Cardiac septum (tissue), 1 donor: ENCODE measurements around the gene CCDC97. TPM values are rescaled to one million over a fixed set of nuclear protein-coding genes. Genes with fewer than 3 reads are reported as not detected.
A peak's percentile ranks its signal among the peaks of the same experiment; 100 is the strongest.
"Not testable (repeated sequence)": the region's sequence is repeated elsewhere in the genome, so short reads cannot be mapped to it uniquely, and the experiment has no call there.

Source experiments
- DNase-seq: peaks from one replicate; pipeline ENCODE4 v3.0.0-alpha.2; 2020; ENCODE audit warnings: low spot score
- intact Hi-C: fragments of 100-400 bp; cut with DNase I; formaldehyde crosslinking; loops from one replicate; pipeline ENCODE4 v1.14.0; 2022
- total RNA-seq: library from RNA; stranded (reverse); fragmentation: NEBNext Ultra II Directional; extraction: Animal tissue kit (Norgen Biotek cat#: 25700); gene quantifications from one replicate; pipeline ENCODE4 v1.2.1, GENCODE V29; 2021
- donor health status: DM: no; HTN: no; CAD: no.

The CCDC97 gene
- total RNA-seq, 1 donor from 2014 or later = 17.0 TPM

DNA sequence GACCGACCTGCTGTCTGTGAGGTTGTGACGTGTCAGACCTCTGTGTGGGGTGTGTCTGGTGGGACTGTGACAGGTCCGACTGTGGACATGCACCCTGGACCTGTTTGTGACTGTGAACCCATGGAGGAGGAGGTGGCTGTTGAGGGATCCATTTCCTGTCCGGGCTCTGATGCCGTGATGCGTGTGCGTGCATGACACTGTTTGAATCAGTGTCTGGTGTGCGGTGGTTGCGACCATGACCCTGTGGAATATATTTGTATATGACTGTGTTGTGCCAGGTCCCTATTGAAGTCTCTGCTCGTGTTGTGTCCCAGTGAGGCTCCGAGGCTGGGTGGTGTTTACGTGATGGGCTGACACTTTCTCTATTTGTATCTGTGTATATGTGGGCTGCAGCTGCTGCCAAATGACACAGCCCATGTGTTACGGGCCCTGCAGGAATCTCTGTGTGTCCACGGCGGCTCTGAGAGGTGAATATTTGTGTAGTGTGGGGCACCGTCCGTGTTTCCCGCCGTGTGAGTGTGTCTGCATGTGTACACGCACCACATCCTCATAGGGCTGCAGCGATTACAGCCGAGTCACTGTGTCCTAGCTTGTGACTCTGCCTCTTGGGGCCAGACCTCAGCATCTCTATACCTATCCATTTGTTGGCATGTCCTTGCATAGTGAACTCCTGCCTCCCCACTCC is 18.3 kb downstream of the CCDC97 start:
- no peak for DNase-seq
- intact Hi-C loops = loop anchor here (5.0 kb wide), 1 partner anchor 99 kb away; the partner anchor contains the start of gene B3GNT8

DNA sequence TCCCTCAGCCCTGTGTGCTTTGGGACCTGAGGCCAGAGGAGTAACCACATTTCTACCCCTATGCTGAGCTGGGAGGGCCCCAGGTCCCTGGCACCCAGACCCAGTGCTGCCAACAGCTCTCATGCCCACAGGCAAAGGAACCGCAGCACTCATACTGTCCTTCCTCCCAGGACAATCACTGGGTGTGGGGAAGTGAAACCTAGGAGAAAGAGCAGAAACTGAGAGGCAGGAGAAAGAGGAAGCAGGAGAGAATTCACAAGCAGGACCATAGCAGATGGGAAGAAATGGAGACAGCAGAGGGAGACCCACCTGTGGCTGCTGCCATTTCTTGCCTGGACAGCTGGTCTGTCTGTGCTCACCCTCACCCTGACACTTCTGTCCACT is 18.9 kb downstream of the CCDC97 start:
- DNase-seq = no peak
- intact Hi-C loops = loop anchor here (5.0 kb wide), 1 partner anchor 98 kb away; the partner anchor contains the start of gene B3GNT8

DNA sequence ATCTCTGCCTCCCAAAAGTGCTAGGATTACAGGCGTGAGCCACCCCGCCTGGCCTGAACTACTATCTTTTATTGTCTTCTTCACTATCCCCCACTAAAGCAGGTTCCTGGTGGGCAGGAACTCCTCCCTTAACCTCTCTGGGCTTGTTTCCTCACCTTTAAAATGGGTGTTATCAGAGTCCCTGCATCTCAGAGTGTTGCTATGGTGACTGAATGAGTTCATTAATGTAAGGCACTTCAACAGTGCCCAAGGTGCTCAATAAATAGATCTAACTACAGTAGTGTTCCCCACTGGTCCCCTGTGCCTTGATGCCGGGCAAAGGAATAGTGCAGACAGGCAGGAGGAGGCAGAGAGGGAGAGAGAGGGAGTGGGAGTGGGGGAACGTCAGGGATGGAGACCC is 20.5 kb downstream of the CCDC97 start:
- no peak for DNase-seq
- intact Hi-C loops = no loop called here

DNA sequence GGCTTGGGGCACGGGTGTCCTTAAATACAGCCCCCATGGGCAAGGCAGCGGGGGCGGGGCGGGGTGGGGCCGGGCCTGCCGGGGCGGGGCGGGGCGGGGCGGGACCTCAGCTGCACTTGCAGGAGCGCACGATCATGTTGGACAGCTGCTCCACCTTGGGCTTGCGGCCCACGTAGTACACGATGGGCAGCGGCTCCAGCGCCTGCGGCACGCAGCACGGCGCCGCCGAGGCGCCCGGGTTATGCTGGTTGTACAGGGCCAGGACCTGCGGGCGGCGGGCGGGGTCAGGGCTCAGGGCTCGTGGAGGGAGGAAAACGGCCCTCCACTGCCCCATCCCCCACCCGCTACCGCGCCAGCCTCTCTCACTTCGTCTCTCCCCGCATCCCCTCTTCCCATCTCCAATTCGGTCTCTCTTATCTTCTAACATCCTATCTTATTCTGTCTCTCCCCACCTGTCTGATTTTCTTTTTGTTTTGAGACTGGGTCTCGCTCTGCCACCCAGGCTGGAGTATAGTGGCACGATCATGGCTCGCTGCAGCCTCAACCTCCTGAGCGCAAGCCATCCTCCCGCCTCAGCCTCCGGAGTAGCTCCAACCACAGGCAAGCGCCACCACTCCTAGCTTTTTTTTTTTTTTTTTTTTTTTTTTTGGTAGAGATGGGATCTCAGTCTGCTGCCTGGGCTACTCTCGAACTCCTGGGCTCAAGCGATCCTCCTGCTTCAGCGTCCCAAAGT is 21.1 kb downstream of the CCDC97 start:
- intact Hi-C loops = no loop called here
- DNase-seq = no peak

DNA sequence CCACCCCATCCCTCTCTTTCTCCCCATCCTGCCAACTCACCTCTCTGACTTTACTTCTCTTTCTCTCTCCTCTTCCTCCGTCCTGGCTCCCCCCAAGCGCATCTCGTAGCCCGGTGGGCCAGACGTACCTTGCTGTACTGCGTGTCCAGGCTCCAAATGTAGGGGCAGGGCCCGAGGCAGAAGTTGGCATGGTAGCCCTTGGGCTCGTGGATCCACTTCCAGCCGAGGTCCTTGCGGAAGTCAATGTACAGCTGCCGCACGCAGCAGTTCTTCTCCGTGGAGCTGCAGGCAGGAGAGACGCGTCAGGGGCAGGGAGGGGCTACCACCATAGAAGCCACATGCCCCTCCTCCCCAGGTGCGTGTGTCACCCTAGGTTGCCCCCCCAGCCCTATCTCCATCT is 22.0 kb downstream of the CCDC97 start:
- intact Hi-C loops = no loop called here
- DNase-seq = no peak

DNA sequence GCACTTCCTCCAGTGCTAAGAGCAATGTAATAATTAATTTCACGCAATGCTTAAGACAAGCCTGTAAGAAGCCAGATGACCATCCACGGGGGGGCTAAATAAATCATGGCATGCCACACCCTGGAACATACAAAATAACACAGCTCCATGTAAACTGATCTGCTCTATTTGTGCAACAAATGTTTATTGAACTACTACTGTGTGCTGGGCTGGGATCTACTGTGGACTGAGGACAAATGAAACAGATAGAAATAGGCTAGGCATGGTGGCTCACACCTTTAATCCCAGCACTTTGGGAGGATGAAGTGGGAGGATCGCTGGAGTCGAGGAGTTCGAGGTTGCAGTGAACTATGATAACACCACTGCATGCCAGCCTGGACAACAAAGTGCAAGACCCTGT is 22.5 kb downstream of the CCDC97 start:
- intact Hi-C loops = no loop called here
- DNase-seq = no peak

DNA sequence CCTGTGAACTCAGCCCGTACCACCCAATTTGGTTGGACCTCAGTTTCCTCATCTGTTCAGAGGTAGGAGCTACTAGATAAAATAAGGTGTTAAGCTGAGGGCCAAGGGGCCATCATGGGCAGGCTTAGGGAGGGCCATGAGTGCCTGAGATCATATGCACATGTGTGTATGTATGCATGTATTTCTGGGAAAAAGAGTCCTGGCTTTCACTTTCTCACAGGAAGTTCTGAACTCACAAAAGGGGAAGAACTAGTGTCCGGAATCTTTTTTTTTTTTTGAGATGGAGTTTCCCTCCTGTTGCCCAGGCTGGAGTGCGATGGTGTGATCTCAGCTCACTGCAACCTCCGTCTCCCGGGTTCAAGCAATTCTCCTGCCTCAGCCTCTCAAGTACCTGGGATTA is 24.8 kb downstream of the CCDC97 start:
- intact Hi-C loops = no loop called here

DNA sequence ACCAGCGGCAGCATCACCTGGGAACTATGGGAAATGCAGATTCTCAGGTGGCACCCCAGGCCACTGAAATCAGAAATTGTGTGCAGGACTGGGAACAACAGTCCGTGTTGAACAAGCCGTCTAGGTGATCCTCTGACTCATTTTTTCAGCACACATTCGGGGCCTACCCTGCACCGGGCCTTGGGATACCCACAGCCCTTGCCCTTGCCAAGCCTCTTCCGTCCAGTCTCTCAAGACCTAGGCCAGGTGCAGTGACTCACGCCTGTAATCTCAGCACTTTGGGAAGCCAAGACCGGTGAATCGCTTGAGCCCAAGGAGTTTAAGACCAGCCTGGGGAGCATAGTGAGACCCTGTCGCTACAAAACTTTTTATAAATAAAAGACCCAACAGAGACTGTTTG is 25.5 kb downstream of the CCDC97 start:
- intact Hi-C loops = no loop called here
- no peak for DNase-seq

More for the DNA sequence above, 24.8 kb downstream of the CCDC97 start:
- no peak for DNase-seq

DNA sequence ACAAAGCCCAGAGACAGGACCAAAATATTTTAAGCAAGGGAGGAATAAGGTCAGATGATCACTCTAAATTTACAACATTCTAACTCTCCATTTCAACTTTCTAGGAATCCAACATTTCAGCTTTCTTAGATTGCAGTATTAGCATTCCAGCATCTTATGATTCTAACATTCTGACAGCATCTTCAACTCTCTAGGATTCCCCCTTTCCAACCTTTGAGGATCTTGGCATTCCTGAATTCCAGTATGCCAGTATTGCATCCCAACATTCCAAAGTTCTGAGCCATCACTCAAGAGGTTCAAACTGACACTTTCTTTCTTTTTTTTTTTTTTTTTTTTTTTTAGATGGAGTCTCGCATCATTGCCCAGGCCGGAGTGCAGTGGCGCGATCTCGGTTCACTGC is 30.0 kb downstream of the CCDC97 start:
- DNase-seq = no peak
- intact Hi-C loops = no loop called here

DNA sequence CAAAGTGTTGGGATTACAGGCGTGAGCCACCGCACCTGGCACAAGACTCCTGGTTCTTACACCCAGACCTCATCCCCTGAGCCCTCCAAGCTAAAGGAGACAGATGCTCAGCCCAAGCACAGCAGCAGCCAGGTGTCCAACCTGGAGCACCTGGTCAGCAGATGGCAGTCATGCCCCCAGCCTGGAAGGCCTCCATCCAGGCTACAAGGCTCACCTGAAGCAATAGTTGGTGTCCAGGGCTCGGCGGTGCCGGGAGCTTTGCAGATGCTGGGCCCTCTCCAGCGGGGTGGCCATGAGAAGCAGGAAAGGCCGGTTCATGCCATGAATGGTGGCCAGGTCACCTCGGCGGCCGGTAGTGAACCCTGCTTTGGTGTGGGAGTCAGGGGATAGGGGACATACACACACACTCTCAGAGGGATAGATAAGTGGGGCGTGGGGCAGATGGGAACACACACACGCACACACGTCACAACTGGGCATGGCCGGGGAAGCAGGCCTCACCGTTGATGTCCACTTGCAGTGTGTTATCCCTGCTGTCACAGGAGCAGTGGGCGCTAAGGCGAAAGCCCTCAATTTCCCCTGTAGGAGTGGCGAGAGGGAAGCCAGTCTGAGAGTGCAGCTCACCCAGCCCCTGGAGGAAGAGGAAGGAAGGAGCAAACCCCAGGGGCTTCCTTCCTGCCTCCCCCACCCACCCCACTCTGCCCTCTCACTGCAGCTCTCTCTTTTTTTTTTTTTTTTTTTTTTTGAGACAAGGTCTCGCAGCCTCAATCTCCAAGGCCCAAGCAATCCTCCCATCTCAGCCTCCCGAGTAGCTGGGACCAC is 31.9 kb downstream of the CCDC97 start:
- DNase-seq = no peak
- intact Hi-C loops = no loop called here

DNA sequence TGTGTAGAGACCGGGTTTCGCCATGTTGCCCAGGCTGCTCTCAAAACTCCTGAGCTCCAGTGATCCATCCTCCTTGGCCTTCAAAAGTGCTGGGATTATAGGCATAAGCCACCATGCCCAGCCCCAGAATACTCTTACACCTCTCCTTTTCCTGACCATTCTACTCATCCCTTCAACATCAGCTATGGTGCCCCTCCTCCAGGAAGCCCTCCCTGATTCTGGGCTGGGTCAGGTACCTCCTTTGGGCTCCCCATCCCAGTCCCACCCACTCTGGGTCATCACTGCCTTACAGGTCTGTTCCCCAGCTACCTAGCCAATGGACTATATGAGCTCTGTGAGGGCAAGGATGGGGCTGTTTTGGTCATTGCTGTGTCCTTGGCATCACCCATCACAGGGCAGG is 34.2 kb downstream of the CCDC97 start:
- intact Hi-C loops = no loop called here
- no peak for DNase-seq

DNA sequence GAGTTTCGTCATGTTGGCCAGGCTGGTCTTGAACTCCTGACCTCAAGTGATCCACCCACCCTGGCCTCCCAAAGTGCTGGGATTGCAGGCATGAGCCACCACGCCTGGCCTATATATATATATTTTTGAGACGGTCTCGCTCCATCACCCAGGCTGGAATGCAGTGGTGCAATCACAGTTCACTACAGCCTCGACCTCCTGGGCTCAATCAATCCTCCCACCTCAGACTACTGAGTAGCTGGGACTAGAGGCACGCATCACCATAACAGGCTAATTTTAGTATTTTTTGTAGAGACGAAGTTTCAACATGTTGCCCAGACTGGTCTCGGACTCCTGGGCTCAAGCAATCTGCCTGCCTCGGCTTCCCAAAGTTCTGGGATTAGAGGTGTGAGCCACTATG is 36.9 kb downstream of the CCDC97 start:
- intact Hi-C loops, DNase-seq: not testable (repeated sequence)

DNA sequence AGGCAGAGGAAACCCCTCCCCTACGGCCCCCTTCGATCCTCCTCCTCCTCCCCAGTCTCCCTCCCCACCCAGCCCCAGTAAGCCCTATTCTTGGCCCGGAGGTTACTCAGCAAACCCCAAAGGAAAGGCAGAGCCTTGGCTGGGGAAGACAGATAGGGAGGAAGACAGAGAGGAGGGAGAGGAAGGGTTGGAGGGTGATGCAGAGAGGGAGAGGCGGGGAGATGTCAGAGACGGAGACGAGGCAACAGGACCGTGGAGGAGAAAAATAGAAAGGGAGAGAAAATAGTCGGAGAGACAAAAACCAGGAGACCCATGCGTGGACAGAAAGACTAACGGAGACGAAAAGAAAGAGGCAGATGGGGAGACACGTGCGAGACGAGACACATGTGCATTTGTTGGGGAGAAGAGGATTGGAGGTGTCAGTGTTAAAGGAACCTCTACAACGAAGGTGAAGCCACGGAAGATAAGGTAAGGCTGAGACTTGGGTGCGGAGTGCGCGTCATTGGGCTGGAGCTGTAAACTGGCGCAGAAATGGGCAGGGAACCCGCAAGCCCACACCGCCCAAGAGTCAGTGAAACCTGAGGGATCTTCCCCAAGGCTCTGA is 40.9 kb downstream of the CCDC97 start:
- DNase-seq = no peak
- intact Hi-C loops = loop anchor here (5.0 kb wide), 1 partner anchor 39 kb away; the partner anchor contains the start of gene CCDC97

DNA sequence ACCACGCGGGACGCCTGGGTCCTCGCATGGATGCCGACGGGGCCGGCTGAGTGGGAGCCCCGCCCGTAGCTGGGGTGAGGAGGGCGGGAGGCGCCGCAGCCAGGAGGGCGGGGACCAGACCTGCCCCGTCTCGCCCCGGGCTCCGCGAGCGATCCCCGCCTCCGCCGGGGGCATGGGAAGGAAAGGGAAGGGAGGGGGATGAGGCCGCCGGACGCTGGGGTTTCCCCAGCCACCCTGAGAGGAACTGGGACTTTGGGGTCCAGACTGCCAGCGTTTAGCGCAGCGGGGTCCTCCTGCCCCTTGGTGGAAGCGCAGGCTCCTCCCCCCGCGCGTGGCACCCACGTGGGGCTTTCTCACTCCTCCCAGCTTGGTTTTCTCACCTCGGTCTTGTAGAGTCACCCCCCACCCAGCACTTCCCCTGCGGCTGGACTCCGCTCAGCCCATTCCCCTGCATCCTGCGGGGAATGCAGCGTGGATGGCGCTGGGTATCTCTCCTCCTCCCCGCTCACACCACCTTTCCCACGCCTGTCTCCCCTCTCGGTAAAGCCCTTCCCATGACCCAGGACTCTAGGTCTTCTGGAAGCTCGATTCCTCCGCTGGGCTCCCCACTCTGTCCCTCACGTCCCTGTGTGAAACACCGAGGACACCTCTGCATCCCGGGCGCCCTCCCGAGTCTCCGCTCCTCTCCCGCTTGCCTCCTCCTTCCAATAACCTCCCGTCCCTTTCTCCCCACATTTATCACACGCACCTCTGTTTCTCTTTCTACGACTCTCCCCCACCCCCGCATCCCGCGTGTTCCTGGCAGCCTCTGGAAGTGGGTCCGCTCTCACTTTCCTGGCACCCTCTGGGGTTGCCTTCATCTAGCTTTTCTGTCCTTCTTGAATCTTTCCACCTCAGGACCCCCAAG is 41.6 kb downstream of the CCDC97 start:
- intact Hi-C loops = loop anchor here (2.0 to 5.0 kb wide), 3 partner anchors 25 to 89 kb away; partner anchors contain the start of gene CCDC97
- peak; percentile 93 for DNase-seq

DNA sequence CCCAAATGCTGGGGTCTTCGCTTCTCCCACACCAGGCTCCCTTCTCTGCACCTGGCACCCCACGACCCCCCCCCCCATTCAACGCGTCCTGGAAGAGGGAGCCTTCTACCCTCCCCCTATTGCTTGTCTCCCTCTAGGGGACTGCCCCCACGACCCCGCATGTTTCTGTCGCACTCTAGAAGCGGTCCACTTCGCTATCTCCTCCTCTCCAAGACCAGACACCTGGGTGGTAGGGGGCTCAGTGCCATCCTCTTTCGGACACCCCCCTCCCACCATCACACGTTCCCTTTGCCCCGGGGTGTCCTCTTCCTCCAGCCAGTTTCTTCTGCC is 42.3 kb downstream of the CCDC97 start:
- intact Hi-C loops = loop anchor here (2.0 to 5.0 kb wide), 3 partner anchors 25 to 89 kb away; partner anchors contain the start of gene CCDC97
- DNase-seq = no peak

DNA sequence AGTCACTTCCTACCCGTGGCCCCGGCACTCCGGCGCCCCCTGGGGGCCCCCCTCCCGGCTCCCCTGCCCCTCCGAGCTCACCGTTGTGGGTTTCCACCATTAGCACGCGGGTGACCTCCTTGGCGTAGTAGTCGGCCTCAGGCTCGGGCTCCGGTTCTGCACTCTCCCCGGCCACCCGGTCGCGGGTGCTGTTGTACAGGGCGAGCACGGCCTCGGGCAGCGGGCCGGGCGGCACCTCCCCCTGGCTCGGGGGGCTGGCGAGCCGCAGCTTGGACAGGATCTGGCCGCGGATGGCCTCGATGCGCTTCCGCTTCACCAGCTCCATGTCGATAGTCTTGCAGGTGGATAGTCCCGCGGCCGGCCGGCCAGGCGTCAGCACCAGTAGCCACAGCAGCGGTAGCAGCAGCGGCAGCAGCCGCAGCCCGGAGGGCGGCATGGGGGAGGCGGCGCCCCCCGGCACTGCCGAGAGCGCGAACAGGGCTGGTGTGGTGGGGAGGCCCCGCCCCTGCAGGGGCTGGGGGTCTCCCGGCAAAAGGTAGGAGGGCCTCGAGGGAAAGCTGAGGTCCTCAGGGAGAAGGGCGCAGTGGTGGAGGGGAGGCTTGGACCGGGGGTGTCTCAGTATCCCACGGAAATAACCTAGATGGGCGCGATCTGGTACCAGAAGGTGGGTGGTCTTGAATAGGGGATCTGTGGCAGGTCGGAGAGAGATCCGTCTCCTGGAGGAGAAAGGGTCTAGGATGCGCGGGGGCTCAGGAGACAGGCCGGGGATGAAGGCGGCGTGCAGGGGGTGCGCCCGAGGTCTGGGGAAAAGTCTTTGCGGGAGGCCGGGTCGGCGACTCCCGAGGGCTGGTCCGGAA is 42.9 kb downstream of the CCDC97 start:
- DNase-seq = peak; percentile 92
- intact Hi-C loops = loop anchor here (2.0 to 5.0 kb wide), 3 partner anchors 26 to 90 kb away; partner anchors contain the start of gene CCDC97

DNA sequence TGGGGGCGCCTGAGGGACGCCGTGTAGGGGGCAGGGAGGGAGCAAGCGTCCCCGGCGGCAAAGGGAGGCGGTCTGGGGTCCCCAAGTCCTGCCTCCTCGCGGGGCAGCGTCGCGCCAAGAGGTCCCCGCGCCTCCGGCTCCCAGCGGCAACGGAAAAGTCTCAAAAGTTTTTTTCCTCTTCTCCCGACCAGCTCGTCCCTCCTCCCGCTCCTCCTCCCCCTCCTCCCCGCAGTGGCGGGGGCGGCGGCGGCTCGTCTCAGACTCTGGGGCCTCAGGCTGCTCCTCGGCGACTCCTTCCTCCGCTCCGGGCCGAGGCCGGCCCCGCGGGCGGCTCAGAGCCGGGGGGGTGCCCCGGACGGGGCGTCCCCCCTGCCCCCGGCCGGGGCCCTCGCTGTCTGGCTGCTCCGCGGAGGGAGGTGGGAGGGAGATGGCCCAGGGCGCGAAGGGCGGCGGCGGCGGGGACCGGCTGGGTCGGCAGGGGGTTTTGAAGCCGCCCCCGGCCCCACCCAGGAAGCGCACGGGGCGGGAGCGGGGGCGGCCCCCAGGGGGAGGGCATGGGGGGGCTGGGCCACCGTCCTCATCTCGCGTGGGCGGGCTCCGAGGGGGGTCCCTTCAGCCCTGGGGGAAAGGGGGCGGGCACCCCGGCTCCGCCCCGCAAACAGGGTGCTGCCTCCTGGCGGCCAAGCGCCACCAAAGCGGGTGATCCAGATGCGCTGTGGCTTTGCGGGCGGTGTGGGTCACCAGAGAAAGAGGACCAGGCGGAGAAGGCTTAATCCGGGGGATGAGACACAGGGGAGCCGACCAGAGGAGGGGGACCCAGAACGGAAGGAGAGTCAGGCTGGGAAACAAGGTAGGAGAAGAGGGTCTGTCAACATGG is 43.7 kb downstream of the CCDC97 start, which contains the start of gene TGFB1:
Gene TGFB1 (minus strand): TSS at position 457 of the 877 bp plus-strand sequence. CDS start 878 bp downstream, outside the sequence.
- intact Hi-C loops = loop anchor here (2.0 to 5.0 kb wide), 3 partner anchors 27 to 91 kb away; partner anchors contain the start of gene CCDC97
- peak; percentile 97 for DNase-seq
